Neutrophil (primary cell): ENCODE results near the gene IGF2R.

Source experiments
- H3K27ac ChIP-seq: fragments of 200-600 bp; sonication (generic); 2 replicates; pipeline ENCODE4 v1.5.1; 2016; ENCODE audit warnings: mild to moderate bottlenecking, moderate library complexity
- H3K27me3 ChIP-seq: fragments of 200-600 bp; sonication (generic); 2 replicates; pipeline ENCODE4 v1.6.0; 2016; ENCODE audit warnings: mild to moderate bottlenecking
- H3K36me3 ChIP-seq: fragments of 200-600 bp; sonication (generic); 2 replicates; pipeline ENCODE4 v1.5.1; 2017
- H3K4me1 ChIP-seq, 2 experiments: fragments of 200-600 bp in 1 of 2; sonication (generic) in 1 of 2; 1 replicate in 1 of 2; 2 replicates in 1 of 2; pipeline versions ENCODE4 v1.5.1 to v1.6.1; 2013 to 2016; ENCODE audit warnings: low read depth in 1 of 2, low read length in 1 of 2, mild to moderate bottlenecking in 1 of 2, moderate library complexity in 1 of 2; ENCODE audit not compliant: control insufficient read depth in 1 of 2, insufficient read depth in 1 of 2
- H3K4me3 ChIP-seq, 2 experiments: fragments of 200-600 bp in 1 of 2; sonication (generic) in 1 of 2; 1 replicate in 1 of 2; 2 replicates in 1 of 2; pipeline ENCODE4 v1.5.1; 2013 to 2016; ENCODE audit warnings: low read depth in 1 of 2, low read length in 1 of 2, mild to moderate bottlenecking in 1 of 2, moderate library complexity in 1 of 2
- H3K9me3 ChIP-seq: fragments of 200-600 bp; sonication (generic); 2 replicates; pipeline ENCODE4 v1.5.1; 2016
- TF ChIP-seq, protein P1 (sequence below): fragments of 200-600 bp; sonication (generic); IDR thresholded peaks from 2 replicates; pipeline ENCODE4 v1.5.1; 2016; ENCODE audit warnings: antibody characterized with exemption

Gene IGF2R

DNA sequence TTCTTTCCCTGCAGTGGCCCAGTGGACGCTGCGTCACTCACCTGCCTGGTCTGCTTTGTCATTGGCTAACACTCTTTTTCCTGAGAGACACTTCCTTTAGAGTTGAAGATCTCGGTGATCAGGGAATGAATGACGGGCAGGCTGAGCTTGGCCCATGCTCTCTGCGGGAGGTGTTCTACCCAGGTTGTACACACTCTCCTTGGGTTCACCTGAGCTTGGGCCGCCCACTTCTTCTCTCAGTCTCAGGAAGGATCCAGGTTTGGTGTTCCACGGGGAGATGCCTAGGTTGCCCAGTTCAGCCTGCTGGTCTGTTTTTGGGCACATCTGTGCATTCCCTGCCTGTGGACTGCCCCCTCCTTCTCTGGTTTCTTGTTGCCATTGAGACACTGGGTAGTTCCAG is 86.0 kb downstream of the IGF2R start:
- Histone ChIP-seq H3K27ac (no peak overlapping the region), H3K27me3 (no peaks in the 10 kb centered on the region), H3K4me3 (no peak overlapping the region), H3K36me3 (peaks cover 100% of the 10 kb centered on the region), H3K4me1 (no peaks in the 10 kb centered on the region), H3K9me3 (peaks cover 13% of the 10 kb centered on the region)
- TF ChIP-seq, protein P1, sequence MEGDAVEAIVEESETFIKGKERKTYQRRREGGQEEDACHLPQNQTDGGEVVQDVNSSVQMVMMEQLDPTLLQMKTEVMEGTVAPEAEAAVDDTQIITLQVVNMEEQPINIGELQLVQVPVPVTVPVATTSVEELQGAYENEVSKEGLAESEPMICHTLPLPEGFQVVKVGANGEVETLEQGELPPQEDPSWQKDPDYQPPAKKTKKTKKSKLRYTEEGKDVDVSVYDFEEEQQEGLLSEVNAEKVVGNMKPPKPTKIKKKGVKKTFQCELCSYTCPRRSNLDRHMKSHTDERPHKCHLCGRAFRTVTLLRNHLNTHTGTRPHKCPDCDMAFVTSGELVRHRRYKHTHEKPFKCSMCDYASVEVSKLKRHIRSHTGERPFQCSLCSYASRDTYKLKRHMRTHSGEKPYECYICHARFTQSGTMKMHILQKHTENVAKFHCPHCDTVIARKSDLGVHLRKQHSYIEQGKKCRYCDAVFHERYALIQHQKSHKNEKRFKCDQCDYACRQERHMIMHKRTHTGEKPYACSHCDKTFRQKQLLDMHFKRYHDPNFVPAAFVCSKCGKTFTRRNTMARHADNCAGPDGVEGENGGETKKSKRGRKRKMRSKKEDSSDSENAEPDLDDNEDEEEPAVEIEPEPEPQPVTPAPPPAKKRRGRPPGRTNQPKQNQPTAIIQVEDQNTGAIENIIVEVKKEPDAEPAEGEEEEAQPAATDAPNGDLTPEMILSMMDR = no peak

DNA sequence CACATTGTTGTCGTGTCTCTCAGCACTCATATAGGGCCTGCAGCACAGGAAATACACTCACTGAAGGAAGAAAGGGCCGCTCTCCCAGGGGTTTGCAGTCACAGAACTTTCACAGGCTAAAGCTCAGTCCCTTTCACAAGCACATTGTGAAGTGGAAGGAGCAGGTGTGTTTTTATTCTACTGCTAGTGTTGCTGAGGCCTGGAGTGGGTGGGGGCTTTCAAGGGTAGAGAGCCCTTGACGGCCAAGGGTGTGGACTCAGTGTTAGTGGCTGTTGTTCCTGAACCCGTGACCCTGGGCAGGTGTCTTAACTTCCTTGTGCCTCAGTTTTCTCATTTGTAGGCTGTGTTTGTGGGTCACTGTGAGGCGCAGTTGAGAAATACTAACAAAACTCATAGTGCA is 86.5 kb downstream of the IGF2R start:
- no peak overlapping the region for H3K4me3 ChIP-seq
- H3K4me1 ChIP-seq = no peaks in the 10 kb centered on the region
- no peaks in the 10 kb centered on the region for H3K27me3 ChIP-seq
- peaks cover 15% of the 10 kb centered on the region for H3K9me3 ChIP-seq
- no peak overlapping the region for H3K27ac ChIP-seq
- H3K36me3 ChIP-seq = peaks cover 100% of the 10 kb centered on the region
- TF ChIP-seq, protein P1 = no peak

DNA sequence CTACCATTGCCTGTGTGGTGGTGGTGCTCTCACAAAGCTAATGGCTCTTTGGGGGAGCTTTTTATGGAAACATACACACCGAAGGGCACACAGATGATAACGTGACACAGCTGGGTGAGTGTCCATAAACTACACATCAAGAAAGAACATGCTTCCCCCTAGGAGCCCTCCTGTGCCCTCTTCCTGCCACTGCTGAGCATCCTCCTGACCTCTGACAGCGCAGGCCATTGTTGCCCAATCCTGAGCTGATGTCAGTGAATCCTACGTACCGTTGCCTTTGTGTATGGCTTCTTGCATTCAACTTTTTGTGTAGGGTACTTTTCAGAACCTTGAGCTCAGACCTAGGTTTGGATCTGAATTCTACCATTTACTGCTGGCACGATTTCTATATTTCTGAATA is 86.9 kb downstream of the IGF2R start:
- Histone ChIP-seq H3K27ac (no peak overlapping the region), H3K4me1 (no peaks in the 10 kb centered on the region), H3K27me3 (no peaks in the 10 kb centered on the region), H3K9me3 (peaks cover 14% of the 10 kb centered on the region), H3K36me3 (peaks cover 100% of the 10 kb centered on the region), H3K4me3 (no peak overlapping the region)
- TF ChIP-seq, protein P1 = no peak

DNA sequence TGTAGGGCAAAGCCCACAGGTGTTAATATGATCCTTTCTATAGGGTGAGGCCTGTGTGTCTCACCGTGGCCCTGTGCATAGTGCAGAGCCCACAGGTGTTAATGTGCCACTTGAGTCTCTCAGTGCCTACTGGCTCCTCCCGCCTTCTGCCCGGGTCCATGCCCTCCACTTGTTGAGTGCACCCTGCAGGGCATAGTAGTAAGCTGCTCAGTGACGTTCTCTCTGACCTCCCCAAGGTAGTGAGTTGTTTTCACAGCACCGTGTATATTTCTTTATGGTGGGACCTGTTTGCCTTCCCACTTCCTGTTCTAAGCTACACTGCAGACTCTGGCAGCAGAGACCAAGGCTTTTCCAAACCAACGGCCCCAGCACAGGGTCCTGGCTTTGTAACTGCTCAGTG is 88.2 kb downstream of the IGF2R start:
- no peak overlapping the region for H3K4me3 ChIP-seq
- H3K4me1 ChIP-seq = no peaks in the 10 kb centered on the region

DNA sequence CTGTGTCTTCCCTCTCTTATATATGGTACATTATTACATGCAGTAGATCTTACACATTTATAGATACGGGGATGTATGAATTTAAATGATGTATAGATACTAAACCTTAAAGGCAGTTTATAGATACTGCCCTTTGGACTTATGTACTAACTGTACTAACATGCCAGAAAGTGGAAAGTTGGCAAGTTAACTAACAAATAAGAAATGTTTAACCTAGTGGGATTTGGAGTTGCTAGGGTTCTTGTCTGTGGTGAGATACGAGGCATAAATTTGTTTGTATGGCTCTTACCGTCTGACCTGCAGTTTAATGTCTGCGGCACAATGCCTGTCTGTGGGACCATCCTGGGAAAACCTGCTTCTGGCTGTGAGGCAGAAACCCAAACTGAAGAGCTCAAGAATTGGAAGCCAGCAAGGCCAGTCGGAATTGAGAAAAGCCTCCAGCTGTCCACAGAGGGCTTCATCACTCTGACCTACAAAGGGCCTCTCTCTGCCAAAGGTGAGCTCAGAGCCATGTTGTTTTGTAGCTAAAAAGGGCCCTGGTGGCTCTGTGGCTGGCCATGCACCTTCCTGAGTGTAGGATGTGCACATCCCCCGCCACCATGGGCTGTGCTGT is 89.8 kb downstream of the IGF2R start:
- TF ChIP-seq, protein P1 = no peak
- H3K9me3 ChIP-seq = peaks cover 14% of the 10 kb centered on the region
- no peaks in the 10 kb centered on the region for H3K4me1 ChIP-seq
- H3K36me3 ChIP-seq = peaks cover 100% of the 10 kb centered on the region
- no peak overlapping the region for H3K27ac ChIP-seq
- H3K27me3 ChIP-seq = no peaks in the 10 kb centered on the region
- no peak overlapping the region for H3K4me3 ChIP-seq

More for the DNA sequence above, 88.2 kb downstream of the IGF2R start:
- TF ChIP-seq, protein P1 = no peak
- Histone ChIP-seq H3K27me3 (no peaks in the 10 kb centered on the region), H3K9me3 (peaks cover 14% of the 10 kb centered on the region), H3K27ac (peak overlapping the region; percentile 2), H3K36me3 (peaks cover 100% of the 10 kb centered on the region)
